ENCODE results near the gene LRRC3. TPM values are rescaled to one million over a fixed set of nuclear protein-coding genes. Genes with fewer than 3 reads are reported as not detected.

Gene LRRC3
- total RNA-seq, 3 donors from 2014 or later: 1.6 to 6.4 (median 2.0) TPM

DNA sequence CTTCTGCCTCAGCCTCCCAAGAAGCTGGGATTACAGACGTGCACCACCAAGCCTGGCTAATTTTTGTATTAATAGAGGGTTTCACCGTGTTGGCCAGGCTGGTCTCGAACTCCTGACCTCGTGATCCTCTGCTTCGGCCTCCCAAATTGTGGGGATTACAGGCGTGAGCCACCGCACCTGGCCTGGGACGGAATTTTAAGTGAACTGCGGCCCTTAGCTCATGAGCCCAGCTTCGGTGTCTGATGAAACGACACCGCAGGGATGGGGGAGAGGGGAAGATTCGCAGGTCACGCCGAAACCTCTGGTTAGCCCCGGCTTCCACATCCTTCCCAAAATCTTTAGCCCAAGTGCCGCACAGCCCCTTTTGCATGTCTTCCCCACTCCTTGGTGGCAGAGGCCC is 39.1 kb downstream of the LRRC3 start:
- H3K36me3 ChIP-seq: no peaks in the 10 kb centered on the region
- peaks cover 9 to 16% of the 10 kb centered on the region in 2 donors for H3K9me3 ChIP-seq
- no peak overlapping the region for H3K27ac ChIP-seq
- TF ChIP-seq POLR2AphosphoS5 (IDR thresholded peaks at IDR 0.05) (no peak), POLR2A (IDR thresholded peaks at IDR 0.05) (no peak)
- TF ChIP-seq, protein P1, sequence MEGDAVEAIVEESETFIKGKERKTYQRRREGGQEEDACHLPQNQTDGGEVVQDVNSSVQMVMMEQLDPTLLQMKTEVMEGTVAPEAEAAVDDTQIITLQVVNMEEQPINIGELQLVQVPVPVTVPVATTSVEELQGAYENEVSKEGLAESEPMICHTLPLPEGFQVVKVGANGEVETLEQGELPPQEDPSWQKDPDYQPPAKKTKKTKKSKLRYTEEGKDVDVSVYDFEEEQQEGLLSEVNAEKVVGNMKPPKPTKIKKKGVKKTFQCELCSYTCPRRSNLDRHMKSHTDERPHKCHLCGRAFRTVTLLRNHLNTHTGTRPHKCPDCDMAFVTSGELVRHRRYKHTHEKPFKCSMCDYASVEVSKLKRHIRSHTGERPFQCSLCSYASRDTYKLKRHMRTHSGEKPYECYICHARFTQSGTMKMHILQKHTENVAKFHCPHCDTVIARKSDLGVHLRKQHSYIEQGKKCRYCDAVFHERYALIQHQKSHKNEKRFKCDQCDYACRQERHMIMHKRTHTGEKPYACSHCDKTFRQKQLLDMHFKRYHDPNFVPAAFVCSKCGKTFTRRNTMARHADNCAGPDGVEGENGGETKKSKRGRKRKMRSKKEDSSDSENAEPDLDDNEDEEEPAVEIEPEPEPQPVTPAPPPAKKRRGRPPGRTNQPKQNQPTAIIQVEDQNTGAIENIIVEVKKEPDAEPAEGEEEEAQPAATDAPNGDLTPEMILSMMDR (IDR thresholded peaks at IDR 0.05): no peak
- no peaks in the 10 kb centered on the region for H3K27me3 ChIP-seq
- no peak overlapping the region for H3K4me3 ChIP-seq
- DNase-seq (ENCODE audit: low spot score in 2 of 2): no peak
- peaks cover 0 to 6% of the 10 kb centered on the region in 2 donors for H3K4me1 ChIP-seq
- intact Hi-C loops (cut with DNase I; ENCODE audit: low total_unique reads): no loop called here

DNA sequence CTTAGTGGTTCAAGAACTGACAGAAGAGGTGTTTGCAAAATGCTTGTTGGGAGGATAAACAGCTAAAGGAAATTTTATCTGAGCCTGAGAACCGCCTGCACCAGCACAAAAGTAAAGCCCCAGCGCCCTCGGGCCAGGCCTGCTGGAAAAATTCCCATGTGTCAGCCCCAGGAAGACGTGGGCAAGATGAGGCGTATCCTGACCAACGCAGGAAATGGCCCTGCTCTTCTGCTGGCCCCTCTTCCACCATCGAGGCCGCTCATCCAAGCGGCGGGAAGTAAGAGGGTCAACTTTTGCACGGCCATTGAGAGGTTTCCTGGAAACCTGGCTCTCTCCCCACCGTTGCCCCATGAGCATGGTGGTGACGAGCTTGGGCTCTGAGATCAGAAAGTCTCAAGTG is 39.6 kb downstream of the LRRC3 start:
- TF ChIP-seq, protein P1 (IDR thresholded peaks at IDR 0.05): no peak
- TF ChIP-seq POLR2A (IDR thresholded peaks at IDR 0.05) (no peak), POLR2AphosphoS5 (IDR thresholded peaks at IDR 0.05) (no peak)
- Histone ChIP-seq H3K9me3 (peaks cover 9 to 16% of the 10 kb centered on the region in 2 donors), H3K4me1 (peaks cover 0 to 6% of the 10 kb centered on the region in 2 donors), H3K36me3 (no peaks in the 10 kb centered on the region), H3K4me3 (no peak overlapping the region), H3K27me3 (no peaks in the 10 kb centered on the region), H3K27ac (no peak overlapping the region)
- DNase-seq (ENCODE audit: low spot score in 2 of 2): no peak
- intact Hi-C loops (cut with DNase I; ENCODE audit: low total_unique reads): no loop called here

DNA sequence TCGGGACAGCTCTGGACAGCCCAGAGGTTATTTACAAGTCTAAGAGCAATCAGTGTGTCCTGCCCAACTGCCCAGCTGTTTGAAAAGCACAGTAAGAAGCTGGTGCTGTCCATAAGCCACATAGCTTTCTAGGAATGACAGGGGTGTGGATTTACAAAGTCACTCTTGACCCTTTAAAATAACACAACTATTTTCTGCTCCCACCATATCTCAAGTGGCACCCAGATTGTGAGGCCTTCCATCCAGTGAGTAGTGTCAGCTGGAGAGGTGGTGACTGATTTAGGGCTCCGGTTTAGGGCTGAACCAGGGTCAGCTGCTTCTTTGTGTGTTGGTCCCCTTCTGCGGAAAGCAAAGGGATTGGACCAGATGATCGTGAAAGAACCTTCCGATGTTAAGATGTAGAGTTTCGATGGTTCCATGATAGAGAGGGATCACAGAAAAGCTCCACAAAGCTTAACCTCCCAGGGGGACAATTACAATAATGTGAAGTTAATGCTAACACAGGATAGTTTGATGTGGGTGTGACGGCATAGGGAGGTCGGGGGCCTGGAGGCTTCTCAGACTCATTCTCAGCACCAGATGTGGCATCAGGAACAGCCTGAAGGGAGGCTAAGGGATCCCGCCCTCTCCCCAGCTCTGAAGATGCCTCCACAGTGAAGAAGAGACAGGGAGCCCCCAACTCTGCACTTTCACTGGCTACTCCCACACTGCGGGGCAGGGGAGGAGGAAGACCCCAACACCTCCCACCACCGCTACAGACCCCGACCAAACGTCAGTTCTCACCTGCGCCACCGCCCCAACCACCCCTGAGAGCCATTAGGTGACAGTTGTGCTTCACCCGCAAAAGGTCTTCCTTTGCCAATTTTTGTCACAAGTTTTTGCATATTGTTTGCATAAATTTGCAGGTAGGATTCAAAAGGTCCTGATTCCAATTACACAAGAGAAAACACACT is 40.6 kb downstream of the LRRC3 start:
- Histone ChIP-seq H3K27ac (peak overlapping the region in 1 of 2 donors; percentile 87), H3K36me3 (no peaks in the 10 kb centered on the region), H3K4me1 (peaks cover 0 to 6% of the 10 kb centered on the region in 2 donors), H3K9me3 (peaks cover 9 to 16% of the 10 kb centered on the region in 2 donors), H3K27me3 (no peaks in the 10 kb centered on the region), H3K4me3 (peak overlapping the region in 2 of 3 donors; percentile 33 to 59)
- DNase-seq (ENCODE audit: low spot score in 2 of 2): no peak
- intact Hi-C loops (cut with DNase I; ENCODE audit: low total_unique reads): no loop called here
- no peak for TF ChIP-seq POLR2A (IDR thresholded peaks at IDR 0.05)
- TF ChIP-seq POLR2AphosphoS5 (IDR thresholded peaks at IDR 0.05): no peak
- TF ChIP-seq, protein P1 (IDR thresholded peaks at IDR 0.05): no peak

DNA sequence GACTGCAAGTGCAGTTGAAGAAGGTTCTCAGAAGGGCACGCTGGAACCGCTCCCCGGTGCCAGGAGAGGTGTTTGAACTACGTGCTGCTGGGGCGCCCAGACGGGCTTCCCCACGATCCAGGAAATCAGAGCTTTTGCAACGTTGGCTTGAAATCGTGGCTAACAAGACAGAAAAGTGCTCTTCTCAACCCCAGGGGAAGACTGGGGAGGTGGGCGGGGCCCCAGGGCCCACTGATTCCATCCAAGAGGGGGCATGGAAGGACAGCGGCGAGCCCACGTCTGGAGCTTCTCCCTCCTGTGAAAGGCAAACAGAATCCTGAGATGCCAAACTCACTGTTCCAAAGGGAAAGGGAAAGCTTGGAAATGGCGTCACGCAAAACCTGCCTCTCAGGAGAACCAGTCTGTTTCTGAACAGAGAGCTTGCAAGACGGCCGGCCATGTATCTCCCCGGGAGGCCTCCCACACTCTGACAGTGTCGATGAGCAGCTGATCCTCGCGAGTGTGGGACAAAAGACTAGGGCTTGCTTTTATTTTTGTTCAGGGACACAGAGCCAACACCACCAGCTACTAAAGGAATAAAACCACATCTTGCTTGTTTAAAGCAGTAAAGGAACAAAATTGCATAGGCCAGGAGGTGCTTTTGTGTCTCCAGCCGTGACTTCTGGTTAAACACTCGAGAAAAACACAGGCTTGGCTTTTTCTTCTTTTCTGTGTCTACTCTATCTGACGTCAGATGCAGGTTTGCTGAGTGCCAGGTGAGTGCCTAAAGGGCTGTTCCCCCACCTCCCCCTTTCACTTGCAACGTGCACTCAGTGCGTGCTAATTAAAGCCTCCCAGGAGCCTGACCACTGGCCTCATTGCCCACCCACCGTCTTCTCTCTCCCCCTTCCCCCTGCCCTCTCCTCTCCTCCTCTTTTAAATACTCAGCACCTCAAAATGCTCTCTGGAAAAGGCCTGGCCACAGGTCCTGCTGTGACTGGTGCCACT is 41.5 kb downstream of the LRRC3 start:
- H3K27ac ChIP-seq: peak overlapping the region; percentile 66 to 87
- peaks cover 0 to 6% of the 10 kb centered on the region in 2 donors for H3K4me1 ChIP-seq
- H3K9me3 ChIP-seq: peaks cover 9 to 16% of the 10 kb centered on the region in 2 donors
- no peak for TF ChIP-seq POLR2A (IDR thresholded peaks at IDR 0.05)
- TF ChIP-seq, protein P1 (IDR thresholded peaks at IDR 0.05): no peak
- TF ChIP-seq POLR2AphosphoS5 (IDR thresholded peaks at IDR 0.05): no peak
- no peaks in the 10 kb centered on the region for H3K27me3 ChIP-seq
- DNase-seq (ENCODE audit: low spot score in 2 of 2): no peak
- intact Hi-C loops (cut with DNase I; ENCODE audit: low total_unique reads): no loop called here
- no peaks in the 10 kb centered on the region for H3K36me3 ChIP-seq
- peak overlapping the region in 2 of 3 donors; percentile 33 to 59 for H3K4me3 ChIP-seq

Data from breast epithelium (tissue), 4 donors.